Measurements from ENCODE around the gene ZNF740. TPM values are rescaled to one million over a fixed set of nuclear protein-coding genes. Genes with fewer than 3 reads are reported as not detected.

The ZNF740 gene
- total RNA-seq, 1 experiment from 2014 or later = 49.7 TPM

DNA sequence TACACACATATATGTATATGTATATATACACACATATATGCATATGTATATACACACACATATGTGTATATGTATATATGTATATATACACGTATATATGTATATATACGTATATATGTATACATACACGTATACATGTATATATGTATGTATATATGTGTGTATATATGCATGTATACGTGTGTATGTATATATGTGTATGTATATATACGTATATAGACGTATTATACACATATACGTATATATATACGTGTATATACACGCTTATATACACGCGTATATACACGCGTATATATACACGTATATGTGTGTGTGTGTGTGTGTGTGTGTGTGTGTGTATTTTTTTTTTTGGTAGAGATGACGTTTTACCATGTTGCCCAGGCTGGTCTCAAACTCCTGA, 32.9 kb upstream of the ZNF740 start:
- TF ChIP-seq, protein P1, sequence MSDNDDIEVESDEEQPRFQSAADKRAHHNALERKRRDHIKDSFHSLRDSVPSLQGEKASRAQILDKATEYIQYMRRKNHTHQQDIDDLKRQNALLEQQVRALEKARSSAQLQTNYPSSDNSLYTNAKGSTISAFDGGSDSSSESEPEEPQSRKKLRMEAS (IDR thresholded peaks at IDR 0.05) = no peak
- TF ChIP-seq YY1 (IDR thresholded peaks at IDR 0.05; ENCODE audit: extremely low read depth, insufficient replicate concordance, low read depth, low read length) = no peak
- no peak for TF ChIP-seq ZNF274 (IDR thresholded peaks at IDR 0.05; ENCODE audit: low read depth, low read length)
- TF ChIP-seq CBX3 (IDR thresholded peaks at IDR 0.05; ENCODE audit: low read depth) = no peak
- TF ChIP-seq, protein P2, sequence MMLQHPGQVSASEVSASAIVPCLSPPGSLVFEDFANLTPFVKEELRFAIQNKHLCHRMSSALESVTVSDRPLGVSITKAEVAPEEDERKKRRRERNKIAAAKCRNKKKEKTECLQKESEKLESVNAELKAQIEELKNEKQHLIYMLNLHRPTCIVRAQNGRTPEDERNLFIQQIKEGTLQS (IDR thresholded peaks at IDR 0.05) = no peak
- TF ChIP-seq CEBPB (IDR thresholded peaks at IDR 0.05; ENCODE audit: low read depth) = no peak
- TF ChIP-seq EGR1 (IDR thresholded peaks at IDR 0.05; ENCODE audit: low read depth) = no peak
- TF ChIP-seq EZH2phosphoT487 (IDR thresholded peaks at IDR 0.05; ENCODE audit: borderline replicate concordance) = no peak
- no peak for TF ChIP-seq SP1 (IDR thresholded peaks at IDR 0.05; ENCODE audit: low read depth)
- TF ChIP-seq FOSL1 (IDR thresholded peaks at IDR 0.05; ENCODE audit: low read depth) = no peak
- no peak for TF ChIP-seq JUND (IDR thresholded peaks at IDR 0.05)
- TF ChIP-seq ZFX (IDR thresholded peaks at IDR 0.05) = no peak
- TF ChIP-seq EZH2 (IDR thresholded peaks at IDR 0.05) = no peak
- no peaks in the 10 kb centered on the region for H3K79me2 ChIP-seq (ENCODE audit: insufficient read depth, low read length)
- no peaks in the 10 kb centered on the region for H3K9me3 ChIP-seq (ENCODE audit: control insufficient read depth in 1 of 2, insufficient read depth in 1 of 2, low read depth in 1 of 2, low read length in 2 of 2)
- BruUV-seq (replicated peaks) = no TSS peak
- no peak overlapping the region for H3K27ac ChIP-seq (ENCODE audit: low read depth, low read length)
- intact Hi-C loops (cut with micrococcal nuclease) = no loop called here
- ChIA-PET CTCF (no interaction called here), POLR2A (interaction anchor here (0.9 kb wide), 1 partner anchor 69 kb away, joined by 3 read pairs; the partner anchor contains the start of gene SPRYD3), RAD21 (ENCODE audit: low non-redundant PET in 1 of 2, low total read pairs in 2 of 2, uncharacterized antibody in 2 of 2, unreplicated experiment in 2 of 2) (no interaction called here)
- H3K4me3 ChIP-seq (replicated peaks in 1 of 2; ENCODE audit: low read depth in 1 of 2, low read length in 2 of 2) = no peak overlapping the region
- no peaks in the 10 kb centered on the region for H3K9me2 ChIP-seq (ENCODE audit: insufficient read depth)
- no peak overlapping the region for H2AFZ ChIP-seq (ENCODE audit: low read depth, low read length, poor library complexity, severe bottlenecking)
- no peaks in the 10 kb centered on the region for H4K20me1 ChIP-seq (ENCODE audit: insufficient read depth)
- no peaks in the 10 kb centered on the region for H3K27me3 ChIP-seq (ENCODE audit: insufficient read depth, low read length)
- H3K4me2 ChIP-seq (ENCODE audit: low read length) = no peak overlapping the region
- no peak for ATAC-seq
- H3K9ac ChIP-seq (ENCODE audit: low read length) = no peak overlapping the region
- H3K36me3 ChIP-seq (ENCODE audit: control insufficient read depth in 1 of 2, insufficient read depth in 2 of 2, low read length in 2 of 2) = no peaks in the 10 kb centered on the region
- H3K4me1 ChIP-seq (ENCODE audit: control insufficient read depth in 1 of 2, insufficient read depth in 2 of 2, low read length in 2 of 2) = no peaks in the 10 kb centered on the region
- no peak for DNase-seq (ENCODE audit: low read depth, low spot score)

DNA sequence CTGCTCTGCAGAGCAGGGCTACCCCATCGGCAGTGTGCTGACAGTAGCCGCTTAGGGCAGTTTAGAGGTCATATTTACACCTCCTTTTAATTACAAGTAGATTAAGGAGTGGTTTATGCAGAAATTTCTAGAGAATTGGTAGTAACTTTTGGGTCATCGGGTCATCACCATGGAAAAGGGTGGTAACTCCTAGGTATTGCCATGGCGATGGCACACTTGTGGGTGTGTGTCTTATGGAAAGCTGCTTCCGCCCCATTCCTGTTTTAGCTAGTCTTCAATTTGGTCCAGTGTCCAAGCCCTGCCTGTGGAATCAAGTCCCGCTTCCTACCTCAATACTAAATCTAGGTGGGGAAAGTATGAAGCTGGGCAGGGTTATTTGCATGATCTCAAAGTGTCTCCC, 29.5 kb upstream of the ZNF740 start:
- no peaks in the 10 kb centered on the region for H3K9me2 ChIP-seq (ENCODE audit: insufficient read depth)
- no peak overlapping the region for H3K4me3 ChIP-seq (replicated peaks in 1 of 2; ENCODE audit: low read depth in 1 of 2, low read length in 2 of 2)
- ChIA-PET RAD21 (ENCODE audit: low non-redundant PET in 1 of 2, low total read pairs in 2 of 2, uncharacterized antibody in 2 of 2, unreplicated experiment in 2 of 2) (no interaction called here), CTCF (no interaction called here), POLR2A (no interaction called here)
- no peaks in the 10 kb centered on the region for H3K36me3 ChIP-seq (ENCODE audit: control insufficient read depth in 1 of 2, insufficient read depth in 2 of 2, low read length in 2 of 2)
- ATAC-seq (no peak), DNase-seq (ENCODE audit: low read depth, low spot score) (no peak)
- no peaks in the 10 kb centered on the region for H3K4me1 ChIP-seq (ENCODE audit: control insufficient read depth in 1 of 2, insufficient read depth in 2 of 2, low read length in 2 of 2)
- H3K79me2 ChIP-seq (ENCODE audit: insufficient read depth, low read length) = no peaks in the 10 kb centered on the region
- no peaks in the 10 kb centered on the region for H4K20me1 ChIP-seq (ENCODE audit: insufficient read depth)
- no peaks in the 10 kb centered on the region for H3K27me3 ChIP-seq (ENCODE audit: insufficient read depth, low read length)
- BruUV-seq (replicated peaks) = no TSS peak
- H2AFZ ChIP-seq (ENCODE audit: low read depth, low read length, poor library complexity, severe bottlenecking) = no peak overlapping the region
- no peak overlapping the region for H3K9ac ChIP-seq (ENCODE audit: low read length)
- no peak overlapping the region for H3K27ac ChIP-seq (ENCODE audit: low read depth, low read length)
- H3K9me3 ChIP-seq (ENCODE audit: control insufficient read depth in 1 of 2, insufficient read depth in 1 of 2, low read depth in 1 of 2, low read length in 2 of 2) = no peaks in the 10 kb centered on the region
- intact Hi-C loops (cut with micrococcal nuclease) = no loop called here
- no peak overlapping the region for H3K4me2 ChIP-seq (ENCODE audit: low read length)
- TF ChIP-seq, protein P3, sequence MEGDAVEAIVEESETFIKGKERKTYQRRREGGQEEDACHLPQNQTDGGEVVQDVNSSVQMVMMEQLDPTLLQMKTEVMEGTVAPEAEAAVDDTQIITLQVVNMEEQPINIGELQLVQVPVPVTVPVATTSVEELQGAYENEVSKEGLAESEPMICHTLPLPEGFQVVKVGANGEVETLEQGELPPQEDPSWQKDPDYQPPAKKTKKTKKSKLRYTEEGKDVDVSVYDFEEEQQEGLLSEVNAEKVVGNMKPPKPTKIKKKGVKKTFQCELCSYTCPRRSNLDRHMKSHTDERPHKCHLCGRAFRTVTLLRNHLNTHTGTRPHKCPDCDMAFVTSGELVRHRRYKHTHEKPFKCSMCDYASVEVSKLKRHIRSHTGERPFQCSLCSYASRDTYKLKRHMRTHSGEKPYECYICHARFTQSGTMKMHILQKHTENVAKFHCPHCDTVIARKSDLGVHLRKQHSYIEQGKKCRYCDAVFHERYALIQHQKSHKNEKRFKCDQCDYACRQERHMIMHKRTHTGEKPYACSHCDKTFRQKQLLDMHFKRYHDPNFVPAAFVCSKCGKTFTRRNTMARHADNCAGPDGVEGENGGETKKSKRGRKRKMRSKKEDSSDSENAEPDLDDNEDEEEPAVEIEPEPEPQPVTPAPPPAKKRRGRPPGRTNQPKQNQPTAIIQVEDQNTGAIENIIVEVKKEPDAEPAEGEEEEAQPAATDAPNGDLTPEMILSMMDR (IDR thresholded peaks at IDR 0.05 in 2 of 3, conservative IDR thresholded peaks at IDR 0.05 in 1 of 3; ENCODE audit: borderline replicate concordance in 1 of 3, insufficient read depth in 1 of 3, low read depth in 2 of 3, low read length in 2 of 3) = no peak
- TF ChIP-seq, protein P2 (IDR thresholded peaks at IDR 0.05) = no peak
- TF ChIP-seq EZH2phosphoT487 (IDR thresholded peaks at IDR 0.05; ENCODE audit: borderline replicate concordance) (no peak), SRF (IDR thresholded peaks at IDR 0.05; ENCODE audit: low read depth) (no peak), POLR2AphosphoS5 (IDR thresholded peaks at IDR 0.05; ENCODE audit: low read depth, low read length) (no peak), CBX3 (IDR thresholded peaks at IDR 0.05; ENCODE audit: low read depth) (no peak), SIN3A (IDR thresholded peaks at IDR 0.05; ENCODE audit: low read depth) (no peak), EZH2 (IDR thresholded peaks at IDR 0.05) (no peak), SP1 (IDR thresholded peaks at IDR 0.05; ENCODE audit: low read depth) (no peak)
- TF ChIP-seq, protein P4, sequence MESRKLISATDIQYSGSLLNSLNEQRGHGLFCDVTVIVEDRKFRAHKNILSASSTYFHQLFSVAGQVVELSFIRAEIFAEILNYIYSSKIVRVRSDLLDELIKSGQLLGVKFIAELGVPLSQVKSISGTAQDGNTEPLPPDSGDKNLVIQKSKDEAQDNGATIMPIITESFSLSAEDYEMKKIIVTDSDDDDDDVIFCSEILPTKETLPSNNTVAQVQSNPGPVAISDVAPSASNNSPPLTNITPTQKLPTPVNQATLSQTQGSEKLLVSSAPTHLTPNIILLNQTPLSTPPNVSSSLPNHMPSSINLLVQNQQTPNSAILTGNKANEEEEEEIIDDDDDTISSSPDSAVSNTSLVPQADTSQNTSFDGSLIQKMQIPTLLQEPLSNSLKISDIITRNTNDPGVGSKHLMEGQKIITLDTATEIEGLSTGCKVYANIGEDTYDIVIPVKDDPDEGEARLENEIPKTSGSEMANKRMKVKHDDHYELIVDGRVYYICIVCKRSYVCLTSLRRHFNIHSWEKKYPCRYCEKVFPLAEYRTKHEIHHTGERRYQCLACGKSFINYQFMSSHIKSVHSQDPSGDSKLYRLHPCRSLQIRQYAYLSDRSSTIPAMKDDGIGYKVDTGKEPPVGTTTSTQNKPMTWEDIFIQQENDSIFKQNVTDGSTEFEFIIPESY (IDR thresholded peaks at IDR 0.05; ENCODE audit: extremely low read depth, insufficient replicate concordance, low read length) = no peak
